GM12875 (cell line): ENCODE results near the gene ZNF518B.

ENCODE experiments used
- H3K4me3 ChIP-seq: one replicate; pipeline ENCODE4 v1.5.1; 2011; ENCODE audit warnings: low read depth, low read length, control low read depth
- CTCF ChIP-seq: IDR thresholded peaks from 2 replicates; pipeline ENCODE4 v1.5.1; 2011; ENCODE audit warnings: low read depth, mild to moderate bottlenecking, control low read depth, inconsistent platforms, low read length, moderate library complexity, borderline replicate concordance; ENCODE audit not compliant: insufficient read depth

Gene ZNF518B

GRCh38 chr4:10457255-10457801 lies at the start of gene ZNF518B:
ZNF518B (minus strand) TSS chr4:10457426; CDS start chr4:10446328, 11,098 bp downstream.
- TF ChIP-seq CTCF, result no peak
- H3K4me3 ChIP-seq, result peak within 1 kb of the TSS; percentile 63

- H3K4me3 ChIP-seq, result no peak overlapping the region
- TF ChIP-seq CTCF, result no peak
These were observed 48.9 kb upstream of the ZNF518B start for GRCh38 chr4:10506077-10506476.

GRCh38 chr4:10504570-10505179 lies 47.4 kb upstream of the ZNF518B start:
- no peak for TF ChIP-seq CTCF

GRCh38 chr4:10502717-10503116 lies 45.5 kb upstream of the ZNF518B start:
- TF ChIP-seq CTCF, result no peak
- no peak overlapping the region for H3K4me3 ChIP-seq

More at GRCh38 chr4:10504570-10505179, 47.4 kb upstream of the ZNF518B start:
- no peak overlapping the region for H3K4me3 ChIP-seq

GRCh38 chr4:10500776-10501175 lies 43.5 kb upstream of the ZNF518B start:
- no peak overlapping the region for H3K4me3 ChIP-seq
- TF ChIP-seq CTCF, result no peak

- TF ChIP-seq CTCF, result no peak
- no peak overlapping the region for H3K4me3 ChIP-seq
These were observed 39.0 kb upstream of the ZNF518B start for GRCh38 chr4:10496200-10496599.

GRCh38 chr4:10495651-10496050 lies 38.4 kb upstream of the ZNF518B start:
- TF ChIP-seq CTCF, result no peak
- H3K4me3 ChIP-seq, result no peak overlapping the region
